ENCODE measurements around the gene ASCC1.

DNA sequence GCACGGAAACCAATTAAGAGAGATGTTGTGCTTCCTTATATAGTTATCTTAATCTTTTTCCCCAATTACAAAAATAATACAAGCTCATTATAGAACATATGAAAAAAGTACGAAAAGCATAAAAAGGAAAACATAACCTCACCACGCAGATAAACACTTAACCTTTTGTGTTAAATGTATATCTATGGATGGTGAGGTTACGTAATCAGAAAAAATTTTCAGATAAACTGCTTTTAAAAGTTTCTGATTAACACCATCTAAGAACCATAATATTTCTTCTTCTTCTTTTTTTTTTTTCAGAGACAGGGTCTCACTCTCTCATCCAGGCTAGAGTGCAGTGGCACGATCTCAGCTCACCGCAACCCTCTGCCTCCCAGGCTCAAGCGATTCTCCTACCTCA, 78.5 kb downstream of the ASCC1 start:
- TF ChIP-seq CTCF (IDR thresholded peaks at IDR 0.05) (no peak), POLR2A (IDR thresholded peaks at IDR 0.05) (no peak)

Measured in gastroesophageal sphincter (tissue), 3 donors.